GM18520 (cell line): ENCODE results near the gene SLC9A9.

Experiments
- ATAC-seq: cut with Tn5 transposase; IDR thresholded peaks from one replicate; pipeline ENCODE4 v1.9.1; 2021; ENCODE audit not compliant: unreplicated experiment

SLC9A9 gene

GRCh38 chr3:143343944-143344343, 504.3 kb downstream of the SLC9A9 start:
- ATAC-seq, result no peak

GRCh38 chr3:143343031-143343430, 505.2 kb downstream of the SLC9A9 start:
- no peak for ATAC-seq

GRCh38 chr3:143339451-143339850, 508.8 kb downstream of the SLC9A9 start:
- ATAC-seq, result no peak

- no peak for ATAC-seq
These were observed 510.9 kb downstream of the SLC9A9 start for GRCh38 chr3:143337387-143337786.

GRCh38 chr3:143334231-143334630, 514.0 kb downstream of the SLC9A9 start:
- ATAC-seq, result no peak

- no peak for ATAC-seq
These were observed 514.9 kb downstream of the SLC9A9 start for GRCh38 chr3:143333367-143333766.

GRCh38 chr3:143332026-143332425, 516.2 kb downstream of the SLC9A9 start:
- ATAC-seq, result no peak

GRCh38 chr3:143331350-143331749, 516.9 kb downstream of the SLC9A9 start:
- no peak for ATAC-seq

- ATAC-seq, result no peak
These were observed 517.9 kb downstream of the SLC9A9 start for GRCh38 chr3:143330296-143330868.

GRCh38 chr3:143329567-143330211, 518.6 kb downstream of the SLC9A9 start:
- ATAC-seq, result no peak

GRCh38 chr3:143328451-143328850, 519.8 kb downstream of the SLC9A9 start:
- ATAC-seq, result no peak

- no peak for ATAC-seq
These were observed 521.1 kb downstream of the SLC9A9 start for GRCh38 chr3:143326983-143327778.

GRCh38 chr3:143321058-143321769, 527.1 kb downstream of the SLC9A9 start:
- no peak for ATAC-seq

- no peak for ATAC-seq
These were observed 532.5 kb downstream of the SLC9A9 start for GRCh38 chr3:143315766-143316165.

- no peak for ATAC-seq
These were observed 533.8 kb downstream of the SLC9A9 start for GRCh38 chr3:143314251-143315093.

- no peak for ATAC-seq
These were observed 534.4 kb downstream of the SLC9A9 start for GRCh38 chr3:143313893-143314188.

- ATAC-seq, result no peak
These were observed 535.0 kb downstream of the SLC9A9 start for GRCh38 chr3:143313025-143313892.

GRCh38 chr3:143311096-143311495, 537.2 kb downstream of the SLC9A9 start:
- ATAC-seq, result no peak

GRCh38 chr3:143309705-143310104, 538.6 kb downstream of the SLC9A9 start:
- no peak for ATAC-seq
